HG03066 (cell line): ENCODE data around the gene ALK.

Experiments
- ATAC-seq: cut with Tn5 transposase; IDR thresholded peaks from one replicate; pipeline ENCODE4 v1.9.1; 2021; ENCODE audit warnings: low read depth; ENCODE audit not compliant: unreplicated experiment

The ALK gene

GRCh38 chr2:29159125-29159524 is 762.3 kb downstream of the ALK start:
- ATAC-seq: no peak

- ATAC-seq: no peak
Observed at GRCh38 chr2:29157131-29157530, 764.3 kb downstream of the ALK start.

GRCh38 chr2:29155578-29155977 is 765.8 kb downstream of the ALK start:
- ATAC-seq: no peak

GRCh38 chr2:29154610-29155009 is 766.8 kb downstream of the ALK start:
- ATAC-seq: no peak

GRCh38 chr2:29147963-29148362 is 773.4 kb downstream of the ALK start:
- ATAC-seq: no peak

- ATAC-seq: no peak
Observed at GRCh38 chr2:29146197-29146596, 775.2 kb downstream of the ALK start.

- no peak for ATAC-seq
Observed at GRCh38 chr2:29143657-29144056, 777.7 kb downstream of the ALK start.
